Measurements from ENCODE around the gene COL4A3.

DNA sequence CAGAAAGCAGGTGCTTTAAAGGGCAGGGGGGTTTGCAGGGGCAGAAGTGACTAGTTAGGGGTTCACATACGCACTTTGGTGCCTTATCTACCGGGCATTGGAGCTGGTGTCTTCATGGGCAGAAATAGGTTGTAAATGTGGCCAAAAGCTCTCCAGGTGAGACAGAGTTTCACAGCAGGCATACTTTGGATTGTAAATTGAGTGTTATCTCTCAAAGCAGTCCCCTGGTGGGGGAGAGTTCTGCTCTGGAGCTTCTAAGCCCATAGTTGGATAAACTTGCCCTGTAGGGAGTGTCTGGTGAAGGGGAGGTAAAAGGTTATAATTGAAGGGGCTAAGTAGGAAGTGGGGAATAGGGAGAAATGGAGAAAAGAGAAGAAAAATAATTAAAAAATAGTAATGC, 43.1 kb downstream of the COL4A3 start:
- TF ChIP-seq TEAD4 (IDR thresholded peaks at IDR 0.05; ENCODE audit: low read length) (no peak), TEAD4 (CRISPR knock-in tag; IDR thresholded peaks at IDR 0.05; ENCODE audit: borderline replicate concordance) (no peak), POLR2A (conservative IDR thresholded peaks at IDR 0.05) (no peak), NCOR1 (IDR thresholded peaks at IDR 0.05) (no peak), MEF2D (tag; conservative IDR thresholded peaks at IDR 0.05; ENCODE audit: low read depth) (no peak), SOX6 (IDR thresholded peaks at IDR 0.05) (no peak), TAF1 (IDR thresholded peaks at IDR 0.05; ENCODE audit: control insufficient read depth, extremely low read depth, insufficient read depth, low read length, severe bottlenecking) (no peak), SMAD3 (CRISPR knock-in tag; conservative IDR thresholded peaks at IDR 0.05) (no peak), ZNF354B (CRISPR knock-in tag; IDR thresholded peaks at IDR 0.05) (no peak)

Data from K562 (cell line).